Measurements from ENCODE around the gene IKZF5. TPM values are rescaled to one million over a fixed set of nuclear protein-coding genes. Genes with fewer than 3 reads are reported as not detected.

The IKZF5 gene
- polyA plus RNA-seq (2012; ENCODE audit: missing spikeins) = 12.5 TPM

- TF ChIP-seq POLR2AphosphoS5 (IDR thresholded peaks at IDR 0.05; ENCODE audit: low read depth, low read length) (peak; percentile 95), POLR2A (IDR thresholded peaks at IDR 0.05; ENCODE audit: low read depth, low read length) (peak; percentile 98), TAF1 (IDR thresholded peaks at IDR 0.05; ENCODE audit: borderline replicate concordance, low read depth, low read length) (peak; percentile 85)
- DNase-seq (ENCODE audit: insufficient read length) (peak; percentile 96), FAIRE-seq (peak; percentile 97)
Measured at GRCh38 chr10:123008355-123009104, at the start of gene IKZF5, which contains the start of gene ACADSB. TSS of gene IKZF5 (minus strand) at chr10:123008795. CDS start at chr10:122998625, 10,170 bp downstream. TSS of gene ACADSB (plus strand) at chr10:123009006. CDS start at chr10:123009030, 24 bp downstream.

- FAIRE-seq = no peak
- no peak for TF ChIP-seq POLR2AphosphoS5 (IDR thresholded peaks at IDR 0.05; ENCODE audit: low read depth, low read length)
- TF ChIP-seq TAF1 (IDR thresholded peaks at IDR 0.05; ENCODE audit: borderline replicate concordance, low read depth, low read length) = no peak
- no peak for TF ChIP-seq POLR2A (IDR thresholded peaks at IDR 0.05; ENCODE audit: low read depth, low read length)
- DNase-seq (ENCODE audit: insufficient read length) = no peak
Measured at GRCh38 chr10:123057968-123058367, 49.4 kb upstream of the IKZF5 start.

- TF ChIP-seq POLR2AphosphoS5 (IDR thresholded peaks at IDR 0.05; ENCODE audit: low read depth, low read length) (no peak), TAF1 (IDR thresholded peaks at IDR 0.05; ENCODE audit: borderline replicate concordance, low read depth, low read length) (no peak), POLR2A (IDR thresholded peaks at IDR 0.05; ENCODE audit: low read depth, low read length) (no peak)
- DNase-seq (ENCODE audit: insufficient read length) = no peak
- FAIRE-seq = no peak
Measured at GRCh38 chr10:123045961-123046731, 37.6 kb upstream of the IKZF5 start.

- TF ChIP-seq POLR2AphosphoS5 (IDR thresholded peaks at IDR 0.05; ENCODE audit: low read depth, low read length) (no peak), TAF1 (IDR thresholded peaks at IDR 0.05; ENCODE audit: borderline replicate concordance, low read depth, low read length) (no peak), POLR2A (IDR thresholded peaks at IDR 0.05; ENCODE audit: low read depth, low read length) (no peak)
- DNase-seq (ENCODE audit: insufficient read length) (no peak), FAIRE-seq (no peak)
Measured at GRCh38 chr10:123044391-123044790, 35.8 kb upstream of the IKZF5 start.

- TF ChIP-seq POLR2AphosphoS5 (IDR thresholded peaks at IDR 0.05; ENCODE audit: low read depth, low read length) (no peak), TAF1 (IDR thresholded peaks at IDR 0.05; ENCODE audit: borderline replicate concordance, low read depth, low read length) (no peak), POLR2A (IDR thresholded peaks at IDR 0.05; ENCODE audit: low read depth, low read length) (no peak)
- DNase-seq (ENCODE audit: insufficient read length) = peak; percentile 19
- peak; percentile 93 for FAIRE-seq
Measured at GRCh38 chr10:123043409-123043925, 34.9 kb upstream of the IKZF5 start.

- DNase-seq (ENCODE audit: insufficient read length) (no peak), FAIRE-seq (no peak)
- TF ChIP-seq POLR2A (IDR thresholded peaks at IDR 0.05; ENCODE audit: low read depth, low read length) (no peak), TAF1 (IDR thresholded peaks at IDR 0.05; ENCODE audit: borderline replicate concordance, low read depth, low read length) (no peak), POLR2AphosphoS5 (IDR thresholded peaks at IDR 0.05; ENCODE audit: low read depth, low read length) (no peak)
Measured at GRCh38 chr10:123042708-123043408, 34.3 kb upstream of the IKZF5 start.

GRCh38 chr10:123039632-123039930, 31.0 kb upstream of the IKZF5 start:
- DNase-seq (ENCODE audit: insufficient read length) (no peak), FAIRE-seq (no peak)
- TF ChIP-seq POLR2A (IDR thresholded peaks at IDR 0.05; ENCODE audit: low read depth, low read length) (no peak), POLR2AphosphoS5 (IDR thresholded peaks at IDR 0.05; ENCODE audit: low read depth, low read length) (no peak), TAF1 (IDR thresholded peaks at IDR 0.05; ENCODE audit: borderline replicate concordance, low read depth, low read length) (no peak)

- DNase-seq (ENCODE audit: insufficient read length) = no peak
- TF ChIP-seq POLR2AphosphoS5 (IDR thresholded peaks at IDR 0.05; ENCODE audit: low read depth, low read length) (no peak), TAF1 (IDR thresholded peaks at IDR 0.05; ENCODE audit: borderline replicate concordance, low read depth, low read length) (no peak), POLR2A (IDR thresholded peaks at IDR 0.05; ENCODE audit: low read depth, low read length) (no peak)
- peak; percentile 84 for FAIRE-seq
Measured at GRCh38 chr10:123038782-123039631, 30.4 kb upstream of the IKZF5 start.

GRCh38 chr10:123035467-123036086, 27.0 kb upstream of the IKZF5 start:
- FAIRE-seq = no peak
- no peak for TF ChIP-seq POLR2A (IDR thresholded peaks at IDR 0.05; ENCODE audit: low read depth, low read length)
- no peak for TF ChIP-seq POLR2AphosphoS5 (IDR thresholded peaks at IDR 0.05; ENCODE audit: low read depth, low read length)
- TF ChIP-seq TAF1 (IDR thresholded peaks at IDR 0.05; ENCODE audit: borderline replicate concordance, low read depth, low read length) = no peak
- DNase-seq (ENCODE audit: insufficient read length) = no peak

- DNase-seq (ENCODE audit: insufficient read length) (no peak), FAIRE-seq (no peak)
- TF ChIP-seq POLR2A (IDR thresholded peaks at IDR 0.05; ENCODE audit: low read depth, low read length) (no peak), POLR2AphosphoS5 (IDR thresholded peaks at IDR 0.05; ENCODE audit: low read depth, low read length) (no peak), TAF1 (IDR thresholded peaks at IDR 0.05; ENCODE audit: borderline replicate concordance, low read depth, low read length) (no peak)
Measured at GRCh38 chr10:123034332-123034731, 25.7 kb upstream of the IKZF5 start.
